H9 (cell line): Measurements from ENCODE around the gene RPS21. TPM values are rescaled to one million over a fixed set of nuclear protein-coding genes. Genes with fewer than 3 reads are reported as not detected.

Experiments used
- DNase-seq: peaks from one replicate; pipeline ENCODE4 v3.0.0-alpha.2; 2017
- H2AFZ ChIP-seq: one replicate; pipeline ENCODE4 v1.6.1; 2013; ENCODE audit warnings: mild to moderate bottlenecking, low read length, control low read depth, moderate library complexity
- H2AK5ac ChIP-seq: 2 replicates; pipeline ENCODE4 v1.6.1; 2013; ENCODE audit warnings: low read length, control low read depth, mixed read lengths; ENCODE audit not compliant: insufficient read length
- H2BK120ac ChIP-seq: one replicate; pipeline ENCODE4 v1.6.1; 2013; ENCODE audit warnings: low read depth, mild to moderate bottlenecking, low read length, control low read depth, inconsistent platforms; ENCODE audit not compliant: poor library complexity, severe bottlenecking
- H2BK12ac ChIP-seq: 2 replicates; pipeline ENCODE4 v1.6.1; 2013; ENCODE audit warnings: low read length, control low read depth, mixed read lengths, low read depth; ENCODE audit not compliant: insufficient read length
- H2BK15ac ChIP-seq: 2 replicates; pipeline ENCODE4 v1.6.1; 2013; ENCODE audit warnings: low read depth, low read length, control low read depth
- H2BK20ac ChIP-seq: one replicate; pipeline ENCODE4 v1.6.1; 2013; ENCODE audit warnings: low read depth, mild to moderate bottlenecking, low read length, control low read depth, inconsistent platforms; ENCODE audit not compliant: poor library complexity, severe bottlenecking
- H2BK5ac ChIP-seq: 2 replicates; pipeline ENCODE4 v1.6.1; 2013; ENCODE audit warnings: low read length, control low read depth, mixed read lengths; ENCODE audit not compliant: insufficient read length
- H3K14ac ChIP-seq: 2 replicates; pipeline ENCODE4 v1.6.1; 2013; ENCODE audit warnings: low read length, control low read depth; ENCODE audit not compliant: insufficient read depth
- H3K18ac ChIP-seq: 2 replicates; pipeline ENCODE4 v1.6.1; 2013; ENCODE audit warnings: low read depth, mild to moderate bottlenecking, mixed read lengths, low read length, control low read depth; ENCODE audit not compliant: insufficient read length
- H3K23ac ChIP-seq: 2 replicates; pipeline ENCODE4 v1.6.1; 2013; ENCODE audit warnings: low read length, control low read depth, mixed read lengths, low read depth; ENCODE audit not compliant: insufficient read length
- H3K23me2 ChIP-seq: 2 replicates; pipeline ENCODE4 v1.6.1; 2013; ENCODE audit warnings: low read depth, mild to moderate bottlenecking, mixed read lengths, low read length, control low read depth; ENCODE audit not compliant: insufficient read length, poor library complexity, severe bottlenecking
- H3K27ac ChIP-seq: 2 replicates; pipeline ENCODE4 v1.5.1; 2013; ENCODE audit warnings: low read length, control low read depth, mixed read lengths, low read depth; ENCODE audit not compliant: insufficient read length
- H3K27me3 ChIP-seq: 2 replicates; pipeline ENCODE4 v1.6.1; 2013; ENCODE audit warnings: low read length, control low read depth, inconsistent platforms; ENCODE audit not compliant: insufficient read depth
- H3K4ac ChIP-seq: 2 replicates; pipeline ENCODE4 v1.6.1; 2013; ENCODE audit warnings: low read depth, mild to moderate bottlenecking, control low read depth, inconsistent platforms, low read length, moderate library complexity
- H3K4me1 ChIP-seq: 2 replicates; pipeline ENCODE4 v1.6.1; 2013; ENCODE audit warnings: low read length, control low read depth, inconsistent platforms; ENCODE audit not compliant: insufficient read depth
- H3K4me2 ChIP-seq: 2 replicates; pipeline ENCODE4 v1.6.1; 2013; ENCODE audit warnings: low read length, control low read depth, mixed read lengths; ENCODE audit not compliant: insufficient read length, insufficient read depth
- H3K56ac ChIP-seq: 2 replicates; pipeline ENCODE4 v1.6.1; 2013; ENCODE audit warnings: low read depth, mild to moderate bottlenecking, mixed read lengths, low read length, control low read depth; ENCODE audit not compliant: insufficient read length
- H3K79me1 ChIP-seq: 2 replicates; pipeline ENCODE4 v1.6.1; 2013; ENCODE audit warnings: low read depth, mild to moderate bottlenecking, moderate library complexity, low read length, control low read depth, inconsistent platforms; ENCODE audit not compliant: insufficient read depth, poor library complexity, severe bottlenecking
- H3K79me2 ChIP-seq: 2 replicates; pipeline ENCODE4 v1.6.1; 2013; ENCODE audit warnings: low read length, control low read depth, inconsistent platforms; ENCODE audit not compliant: insufficient read depth
- H3K9ac ChIP-seq: 2 replicates; pipeline ENCODE4 v1.6.1; 2013; ENCODE audit warnings: low read length, control low read depth, mixed read lengths; ENCODE audit not compliant: insufficient read length; ENCODE audit errors: extremely low read depth
- H3K9me3 ChIP-seq: one replicate; pipeline ENCODE4 v1.6.1; 2013; ENCODE audit warnings: low read depth, low read length, inconsistent platforms; ENCODE audit not compliant: control insufficient read depth
- H3T11ph ChIP-seq: one replicate; pipeline ENCODE4 v1.6.1; 2013; ENCODE audit warnings: mild to moderate bottlenecking, low read length, control low read depth, inconsistent platforms
- H4K20me1 ChIP-seq: one replicate; pipeline ENCODE4 v1.6.1; 2013; ENCODE audit not compliant: control insufficient read depth, insufficient read length, insufficient read depth
- H4K5ac ChIP-seq: 2 replicates; pipeline ENCODE4 v1.6.1; 2013; ENCODE audit warnings: low read depth, mild to moderate bottlenecking, mixed read lengths, low read length, control low read depth; ENCODE audit not compliant: insufficient read length
- H4K8ac ChIP-seq: replicated peaks from 2 replicates; pipeline ENCODE4 v1.6.1; 2013; ENCODE audit warnings: low read length, control low read depth, mixed read lengths, low read depth; ENCODE audit not compliant: insufficient read length
- H4K91ac ChIP-seq: 2 replicates; pipeline ENCODE4 v1.6.1; 2013; ENCODE audit warnings: low read depth, mild to moderate bottlenecking, moderate library complexity, mixed read lengths, low read length, control low read depth; ENCODE audit not compliant: insufficient read length
- H3K27ac Mint-ChIP-seq, 3 experiments: 2 replicates in 2 of 3; 3 replicates in 1 of 3; pipeline ENCODE4 v1.8.0; 2020 to 2021; ENCODE audit warnings: mixed read lengths in 3 of 3, mild to moderate bottlenecking in 1 of 3, moderate library complexity in 1 of 3
- H3K27me3 Mint-ChIP-seq: 2 replicates; pipeline ENCODE4 v1.8.0; 2021; ENCODE audit warnings: low read depth, mild to moderate bottlenecking, moderate library complexity, mixed read lengths
- H3K36me3 Mint-ChIP-seq, 3 experiments: 2 replicates in 2 of 3; 3 replicates in 1 of 3; pipeline ENCODE4 v1.8.0; 2020 to 2021; ENCODE audit warnings: low read depth in 3 of 3, mixed read lengths in 3 of 3; ENCODE audit not compliant: insufficient read depth in 1 of 3
- H3K4me1 Mint-ChIP-seq, 2 experiments: 2 replicates each; pipeline ENCODE4 v1.8.0; 2020; ENCODE audit warnings: mixed read lengths in 2 of 2
- H3K4me3 Mint-ChIP-seq, 2 experiments: 2 replicates in 1 of 2; 3 replicates in 1 of 2; pipeline ENCODE4 v1.8.0; 2020 to 2021; ENCODE audit warnings: mild to moderate bottlenecking in 2 of 2, mixed read lengths in 2 of 2, moderate library complexity in 1 of 2
- H3K9me3 Mint-ChIP-seq, 2 experiments: 2 replicates in 1 of 2; 3 replicates in 1 of 2; pipeline ENCODE4 v1.8.0; 2020; ENCODE audit warnings: mild to moderate bottlenecking in 2 of 2, mixed read lengths in 2 of 2, moderate library complexity in 1 of 2
- WGBS: extraction: QIAGEN DNeasy Blood & Tissue Kit; methylation state at CpG from one replicate; pipeline ENCODE4 v1.1.7; 2013; ENCODE audit warnings: missing lambda C conversion rate, low lambda C conversion rate, mixed read lengths; ENCODE audit not compliant: insufficient read length; ENCODE audit errors: extremely low coverage; 5-methylcytosine and 5-hydroxymethylcytosine counted together
- total RNA-seq: library from RNA; stranded (reverse); gene quantifications from 2 replicates; pipeline ENCODE4 v1.2.1, GENCODE V29; 2021
- TF ChIP-seq, protein P1 (sequence below): fragments of 200-600 bp; sonication (generic); conservative IDR thresholded peaks from 3 replicates; pipeline ENCODE4 v1.8.0; 2021; ENCODE audit warnings: antibody characterized with exemption, mild to moderate bottlenecking

RPS21 gene
- total RNA-seq, 1 experiment from 2014 or later: 1,715 TPM

DNA sequence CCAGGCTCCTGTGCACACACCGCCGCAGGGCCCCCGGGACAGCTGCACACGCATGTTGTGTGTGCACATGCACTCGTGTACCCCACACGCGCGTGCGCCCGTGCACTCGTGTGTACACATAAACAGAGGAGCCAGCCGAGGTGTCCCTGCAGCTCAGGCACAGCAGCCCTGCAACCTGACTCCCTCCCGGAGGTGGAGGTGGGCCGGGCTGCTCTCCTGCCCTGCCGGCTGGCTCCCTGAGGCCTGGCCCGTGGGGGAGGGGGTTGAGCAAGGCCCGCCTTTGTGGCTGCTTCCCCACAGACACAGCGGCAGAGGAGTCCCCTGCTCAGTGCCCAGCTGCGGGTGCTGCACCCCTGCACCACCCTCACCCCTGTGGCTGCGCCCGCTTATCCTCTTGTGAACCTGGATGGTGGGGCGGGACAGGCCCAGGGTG is 39.8 kb downstream of the RPS21 start:
- Histone ChIP-seq H3K56ac (no peak overlapping the region), H4K8ac (no peak overlapping the region), H3K4ac (no peak overlapping the region), H3K9ac (no peak overlapping the region), H3K79me2 (no peaks in the 10 kb centered on the region), H2BK120ac (no peak overlapping the region), H3K27me3 (no peaks in the 10 kb centered on the region), H2AFZ (no peak overlapping the region), H2BK12ac (no peak overlapping the region), H2AK5ac (no peak overlapping the region), H3K23me2 (no peaks in the 10 kb centered on the region), H3K4me2 (no peak overlapping the region), H4K91ac (no peak overlapping the region), H3K4me1 (peaks cover 3% of the 10 kb centered on the region; the same call in 1 of the 2 replicates), H4K5ac (no peak overlapping the region), H3K18ac (peak overlapping the region; percentile 59), H2BK5ac (no peak overlapping the region), H3K79me1 (no peaks in the 10 kb centered on the region), H3K14ac (peak overlapping the region; percentile 67), H4K20me1 (no peaks in the 10 kb centered on the region), H2BK20ac (no peak overlapping the region), H2BK15ac (no peak overlapping the region), H3K27ac (no peak overlapping the region), H3K9me3 (no peaks in the 10 kb centered on the region), H3K23ac (no peak overlapping the region), H3T11ph (no peak overlapping the region)
- Mint-ChIP-seq H3K36me3 (0 out of 7 replicates have a peak, but pooled peaks cover 0 to 4% (median 0%) of the 10 kb centered on the region in 3 experiments), H3K4me1 (peaks cover 25 to 58% of the 10 kb centered on the region in 2 experiments), H3K4me3 (peak overlapping the region; percentile 14 to 48; a peak in 3 of 5 replicates), H3K9me3 (peaks cover 0 to 3% of the 10 kb centered on the region in 2 experiments; a peak in 2 of 5 replicates), H3K27me3 (peaks cover 8% of the 10 kb centered on the region), H3K27ac (peak overlapping the region in 1 of 3 experiments; percentile 86; a peak in 3 of 7 replicates)
- peak; percentile 77 for DNase-seq
- TF ChIP-seq, protein P1, sequence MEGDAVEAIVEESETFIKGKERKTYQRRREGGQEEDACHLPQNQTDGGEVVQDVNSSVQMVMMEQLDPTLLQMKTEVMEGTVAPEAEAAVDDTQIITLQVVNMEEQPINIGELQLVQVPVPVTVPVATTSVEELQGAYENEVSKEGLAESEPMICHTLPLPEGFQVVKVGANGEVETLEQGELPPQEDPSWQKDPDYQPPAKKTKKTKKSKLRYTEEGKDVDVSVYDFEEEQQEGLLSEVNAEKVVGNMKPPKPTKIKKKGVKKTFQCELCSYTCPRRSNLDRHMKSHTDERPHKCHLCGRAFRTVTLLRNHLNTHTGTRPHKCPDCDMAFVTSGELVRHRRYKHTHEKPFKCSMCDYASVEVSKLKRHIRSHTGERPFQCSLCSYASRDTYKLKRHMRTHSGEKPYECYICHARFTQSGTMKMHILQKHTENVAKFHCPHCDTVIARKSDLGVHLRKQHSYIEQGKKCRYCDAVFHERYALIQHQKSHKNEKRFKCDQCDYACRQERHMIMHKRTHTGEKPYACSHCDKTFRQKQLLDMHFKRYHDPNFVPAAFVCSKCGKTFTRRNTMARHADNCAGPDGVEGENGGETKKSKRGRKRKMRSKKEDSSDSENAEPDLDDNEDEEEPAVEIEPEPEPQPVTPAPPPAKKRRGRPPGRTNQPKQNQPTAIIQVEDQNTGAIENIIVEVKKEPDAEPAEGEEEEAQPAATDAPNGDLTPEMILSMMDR: no peak
- whole genome bisulfite sequencing: no CpG with 5 or more reads among the region's 22 CpGs
